ENCODE measurements around the gene GRIK4. TPM values are rescaled to one million over a fixed set of nuclear protein-coding genes. Genes with fewer than 3 reads are reported as not detected.

The GRIK4 gene
- total and polyA plus RNA-seq, 4 donors: 0.41 to 4.9 (median 1.7) TPM

- peaks cover 0 to 4% (median 0%) of the 10 kb centered on the region in 4 donors for H3K9me3 ChIP-seq (ENCODE audit: control insufficient read depth in 4 of 4, insufficient read depth in 3 of 4, low read length in 3 of 4)
- no peak overlapping the region for H3K27ac ChIP-seq (ENCODE audit: low read depth in 1 of 2, low read length in 1 of 2)
- ATAC-seq (ENCODE audit: insufficient read depth, low FRiP score) (no peak), DNase-seq (no peak)
- H3K9ac ChIP-seq (ENCODE audit: insufficient read depth in 1 of 2, low read length in 2 of 2): no peak overlapping the region
- no peak overlapping the region for H3K4me3 ChIP-seq
- no peaks in the 10 kb centered on the region for H3K36me3 ChIP-seq (ENCODE audit: control insufficient read depth in 4 of 4, insufficient read depth in 4 of 4, low read length in 4 of 4)
- no peak for TF ChIP-seq CTCF (IDR thresholded peaks at IDR 0.05; ENCODE audit: control extremely low read depth, extremely low read depth)
- WGBS, 2 donors: 68 to 71% methylated on average over 5 of the region's 5 CpGs
- H3K27me3 ChIP-seq (ENCODE audit: control insufficient read depth in 3 of 3, insufficient read depth in 3 of 3, low read length in 2 of 3): peaks cover 0 to 13% (median 4%) of the 10 kb centered on the region in 3 donors
- H3K4me1 ChIP-seq (ENCODE audit: control insufficient read depth in 5 of 5, insufficient read depth in 5 of 5, low read length in 5 of 5): peaks cover 0 to 34% (median 9%) of the 10 kb centered on the region in 5 donors
Measured at GRCh38 chr11:120566176-120566575, 54.6 kb downstream of the GRIK4 start.

GRCh38 chr11:120568572-120569307 is 57.2 kb downstream of the GRIK4 start:
- Histone ChIP-seq H3K4me1 (ENCODE audit: control insufficient read depth in 5 of 5, insufficient read depth in 5 of 5, low read length in 5 of 5) (peaks cover 0 to 23% (median 3%) of the 10 kb centered on the region in 5 donors), H3K27me3 (ENCODE audit: control insufficient read depth in 3 of 3, insufficient read depth in 3 of 3, low read length in 2 of 3) (peaks cover 0 to 13% (median 0%) of the 10 kb centered on the region in 3 donors), H3K27ac (ENCODE audit: low read depth in 1 of 2, low read length in 1 of 2) (no peak overlapping the region), H3K36me3 (ENCODE audit: control insufficient read depth in 4 of 4, insufficient read depth in 4 of 4, low read length in 4 of 4) (no peaks in the 10 kb centered on the region), H3K9ac (ENCODE audit: insufficient read depth in 1 of 2, low read length in 2 of 2) (no peak overlapping the region), H3K4me3 (no peak overlapping the region), H3K9me3 (ENCODE audit: control insufficient read depth in 4 of 4, insufficient read depth in 3 of 4, low read length in 3 of 4) (peaks cover 0 to 2% (median 0%) of the 10 kb centered on the region in 4 donors)
- 88% methylated on average over 8 of the region's 8 CpGs for WGBS, 2 donors
- no peak for DNase-seq
- no peak for ATAC-seq (ENCODE audit: insufficient read depth, low FRiP score)
- no peak for TF ChIP-seq CTCF (IDR thresholded peaks at IDR 0.05; ENCODE audit: control extremely low read depth, extremely low read depth)

- no peaks in the 10 kb centered on the region for H3K36me3 ChIP-seq (ENCODE audit: control insufficient read depth in 4 of 4, insufficient read depth in 4 of 4, low read length in 4 of 4)
- peaks cover 0 to 14% (median 0%) of the 10 kb centered on the region in 5 donors for H3K4me1 ChIP-seq (ENCODE audit: control insufficient read depth in 5 of 5, insufficient read depth in 5 of 5, low read length in 5 of 5)
- no peak overlapping the region for H3K27ac ChIP-seq (ENCODE audit: low read depth in 1 of 2, low read length in 1 of 2)
- H3K9ac ChIP-seq (ENCODE audit: insufficient read depth in 1 of 2, low read length in 2 of 2): no peak overlapping the region
- 73 to 77% methylated on average over 7 of the region's 7 CpGs for WGBS, 2 donors
- no peak overlapping the region for H3K4me3 ChIP-seq
- peaks cover 0 to 2% (median 0%) of the 10 kb centered on the region in 4 donors for H3K9me3 ChIP-seq (ENCODE audit: control insufficient read depth in 4 of 4, insufficient read depth in 3 of 4, low read length in 3 of 4)
- no peak for TF ChIP-seq CTCF (IDR thresholded peaks at IDR 0.05; ENCODE audit: control extremely low read depth, extremely low read depth)
- ATAC-seq (ENCODE audit: insufficient read depth, low FRiP score) (no peak), DNase-seq (peak in 2 of 3 donors; percentile 65)
- H3K27me3 ChIP-seq (ENCODE audit: control insufficient read depth in 3 of 3, insufficient read depth in 3 of 3, low read length in 2 of 3): peaks cover 0 to 13% (median 0%) of the 10 kb centered on the region in 3 donors
Measured at GRCh38 chr11:120569861-120570260, 58.3 kb downstream of the GRIK4 start.

All from lung (tissue), 12 donors.